ENCODE measurements around the gene MINK1.
A peak's percentile ranks its signal among the peaks of the same experiment; 100 is the strongest.

GRCh38 chr17:4815043-4815675 is 18.0 kb upstream of the MINK1 start:
- TF ChIP-seq CTCF (conservative IDR thresholded peaks at IDR 0.05) = peak; percentile 52; the same call in 1 of the 2 replicates
- TF ChIP-seq EZH2 (IDR thresholded peaks at IDR 0.05; ENCODE audit: low read depth) = no peak

All from PC-9 (cell line).